CD1c-positive myeloid dendritic cell (primary cell): ENCODE results near the gene BDKRB2.

Experiments
- DNase-seq: peaks from one replicate; pipeline ENCODE4 v3.0.0-alpha.2; 2016; ENCODE audit errors: extremely low spot score

Gene BDKRB2

DNA sequence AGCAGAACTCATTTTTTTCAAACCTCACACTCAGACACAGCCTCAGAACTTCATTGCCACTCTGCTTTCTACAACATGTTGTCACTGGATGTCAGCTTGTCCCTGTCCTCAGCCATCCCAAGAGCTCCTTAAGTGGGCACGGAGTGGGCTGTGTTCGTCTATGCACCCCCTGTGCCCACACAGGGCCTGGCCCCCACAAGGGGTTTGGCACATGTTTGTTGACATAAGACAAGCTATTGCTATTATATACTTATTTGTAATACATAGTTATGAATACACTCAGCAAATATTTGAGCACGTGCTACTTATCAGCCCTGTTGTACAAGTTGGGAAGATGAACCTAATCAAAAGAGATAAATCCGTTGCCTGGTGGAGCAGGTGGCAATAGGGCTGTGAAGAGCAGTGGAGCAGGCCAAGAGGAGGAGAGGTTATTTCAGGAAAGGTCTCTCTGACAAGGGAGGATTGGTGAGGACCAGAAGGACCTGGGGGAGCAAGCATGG, 47.1 kb downstream of the BDKRB2 start:
- no peak for DNase-seq

DNA sequence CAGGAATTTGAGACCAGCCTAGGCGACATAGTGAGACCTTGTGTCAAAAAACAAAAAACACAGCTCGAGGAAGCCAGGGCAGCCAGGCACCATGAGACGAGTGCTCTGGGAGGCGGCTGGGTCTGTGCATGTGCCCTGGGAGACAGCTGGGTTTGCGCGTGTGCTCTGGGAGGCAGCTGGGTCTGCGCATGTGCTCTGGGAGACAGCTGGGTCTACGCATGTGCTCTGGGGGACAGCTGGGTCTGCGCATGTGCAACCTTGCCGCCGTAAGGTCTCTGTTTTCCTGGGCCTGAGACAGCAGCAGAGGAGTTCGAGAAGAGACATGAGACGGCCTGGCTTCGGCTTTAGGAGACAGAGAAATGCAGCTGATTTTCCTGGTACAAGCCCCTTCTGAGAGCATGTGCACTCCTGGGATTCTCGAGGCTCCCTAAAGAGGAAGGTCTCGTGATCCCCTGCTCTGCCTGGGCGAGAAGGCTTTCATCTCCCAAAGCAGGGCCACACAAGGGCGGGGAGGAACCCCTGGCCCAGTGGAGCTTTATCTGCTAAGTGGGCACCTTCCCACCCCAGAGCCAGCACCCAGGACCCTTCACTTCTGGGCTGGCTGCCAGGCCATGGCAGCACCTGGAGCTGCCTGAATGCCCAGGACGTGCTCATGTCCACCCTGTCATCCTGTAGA, 47.8 kb downstream of the BDKRB2 start:
- DNase-seq, result no peak

DNA sequence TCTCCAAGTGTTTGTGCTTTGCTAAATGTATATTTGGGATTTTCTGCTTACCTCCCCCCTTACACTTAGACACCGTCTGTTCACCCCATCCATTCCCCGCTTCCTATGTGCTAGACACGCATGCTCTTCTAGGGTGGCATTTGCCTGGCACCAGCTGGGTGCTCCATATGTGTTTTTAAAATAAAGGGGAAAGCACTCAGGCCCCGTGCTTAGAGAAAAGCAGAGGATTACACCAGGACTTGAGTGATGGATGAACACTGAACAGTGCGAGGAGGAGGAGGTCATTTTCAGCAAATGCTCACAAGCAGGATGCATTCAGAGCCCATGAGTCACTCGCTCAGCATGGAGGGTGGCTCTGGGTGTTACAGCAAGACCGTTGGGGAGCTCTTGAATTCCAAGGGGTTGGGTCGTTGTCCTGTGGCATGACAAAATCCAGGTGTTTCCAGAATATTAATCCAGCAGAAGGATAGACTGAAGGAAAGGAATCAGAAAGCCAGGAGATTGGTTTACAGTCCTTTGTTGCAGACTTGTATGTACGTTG, 48.4 kb downstream of the BDKRB2 start:
- DNase-seq, result no peak

DNA sequence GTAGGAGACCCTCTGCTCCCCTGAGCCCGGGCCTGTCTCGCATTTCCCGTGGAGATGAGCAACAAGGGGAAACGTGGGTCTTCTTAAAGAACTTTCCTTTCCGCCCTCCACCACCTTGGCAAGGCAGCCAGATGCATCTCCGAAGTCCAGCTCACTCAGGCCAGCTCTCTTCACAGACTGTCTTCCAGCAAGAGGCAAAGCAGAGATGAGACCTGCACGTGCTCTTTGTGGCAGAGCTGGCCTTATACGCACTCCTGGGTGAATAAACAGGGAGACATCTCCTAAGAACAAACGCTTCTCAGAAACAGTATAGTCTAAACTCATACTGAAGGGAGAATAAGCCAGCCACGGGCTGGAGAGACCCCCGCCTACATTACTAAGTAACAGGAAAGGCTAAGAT, 50.0 kb downstream of the BDKRB2 start:
- no peak for DNase-seq

DNA sequence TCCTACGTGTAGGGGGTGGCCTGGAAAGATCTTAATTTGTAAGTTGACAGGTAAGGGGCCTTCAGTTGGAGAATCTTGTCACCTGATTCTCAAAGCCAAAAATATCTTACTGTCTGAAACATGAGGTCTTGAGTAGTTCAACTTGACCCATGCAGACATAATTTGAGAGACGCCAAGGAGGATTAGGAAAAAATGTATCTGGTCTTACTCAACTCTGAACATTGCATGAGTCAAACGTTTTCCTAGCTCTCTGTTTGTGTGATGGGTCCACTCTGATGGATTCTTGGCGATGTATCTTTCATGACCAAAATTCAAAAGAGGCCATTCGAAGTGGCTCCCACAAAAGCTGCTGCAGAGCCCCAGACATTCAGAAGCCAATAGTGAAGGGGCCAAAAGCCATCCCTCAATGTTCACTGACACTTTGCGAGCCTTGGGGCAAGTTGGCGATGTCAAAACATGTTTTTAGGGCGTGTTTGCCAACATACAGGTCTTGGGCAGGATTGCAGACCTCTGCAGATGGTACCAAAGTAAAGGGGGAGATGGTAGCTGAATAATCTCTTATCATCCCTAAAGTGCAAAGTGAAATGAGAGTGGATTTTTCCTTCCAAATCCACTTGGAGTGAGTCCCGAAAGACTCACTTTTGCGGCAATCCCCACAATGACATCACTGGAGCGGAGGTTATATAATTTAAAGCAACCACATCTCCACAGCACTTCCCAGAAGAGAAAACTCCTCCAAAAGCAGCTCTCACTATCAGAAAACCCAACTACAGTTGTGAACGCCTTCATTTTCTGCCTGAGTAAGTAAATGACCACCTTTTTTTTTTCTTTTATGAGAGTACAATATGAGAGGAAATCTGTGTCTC, 51.1 kb downstream of the BDKRB2 start, which contains the start of gene BDKRB1:
BDKRB1 (plus strand) TSS at position 710 of the 866 bp plus-strand sequence. CDS start 7,473 bp downstream, outside the sequence.
- DNase-seq, result no peak

DNA sequence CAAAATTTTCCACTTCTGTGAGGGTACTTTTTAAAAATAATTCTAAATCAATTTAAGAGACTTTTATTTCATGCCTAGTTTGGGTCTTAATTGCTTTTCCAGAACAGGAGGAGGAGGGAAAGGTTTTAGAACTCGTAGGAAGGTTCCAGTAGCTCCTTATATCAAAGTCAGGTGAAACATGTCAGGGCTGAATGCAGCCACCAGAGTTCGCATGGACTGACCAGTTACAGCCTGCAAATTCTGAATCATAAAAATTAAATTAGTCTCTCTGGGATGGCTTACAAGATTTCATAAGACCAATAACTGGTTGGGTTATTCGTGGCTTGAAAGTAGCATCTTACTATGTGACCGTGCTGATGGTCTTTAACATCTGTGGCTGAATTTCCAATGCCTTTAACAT, 51.8 kb downstream of the BDKRB2 start:
- DNase-seq, result no peak

DNA sequence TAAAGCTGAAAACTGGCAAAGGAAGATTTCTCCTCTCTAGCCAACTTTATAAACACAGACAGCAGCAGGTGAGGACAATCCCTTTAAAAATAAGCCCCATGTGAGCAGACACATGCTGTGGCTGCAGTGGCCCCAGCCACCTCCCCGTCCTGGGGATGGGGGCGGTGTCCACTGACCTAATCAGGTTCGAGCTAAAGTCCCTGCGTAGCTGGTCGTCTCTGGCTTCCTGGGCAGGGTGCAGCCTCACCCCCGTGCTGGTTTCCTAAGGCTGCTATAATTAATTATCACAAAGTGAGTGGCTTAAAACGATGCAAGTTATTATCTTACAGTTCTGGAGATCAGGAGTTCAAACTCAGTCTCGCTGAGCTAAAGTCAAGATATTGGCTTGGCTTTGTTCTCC, 52.4 kb downstream of the BDKRB2 start:
- no peak for DNase-seq

DNA sequence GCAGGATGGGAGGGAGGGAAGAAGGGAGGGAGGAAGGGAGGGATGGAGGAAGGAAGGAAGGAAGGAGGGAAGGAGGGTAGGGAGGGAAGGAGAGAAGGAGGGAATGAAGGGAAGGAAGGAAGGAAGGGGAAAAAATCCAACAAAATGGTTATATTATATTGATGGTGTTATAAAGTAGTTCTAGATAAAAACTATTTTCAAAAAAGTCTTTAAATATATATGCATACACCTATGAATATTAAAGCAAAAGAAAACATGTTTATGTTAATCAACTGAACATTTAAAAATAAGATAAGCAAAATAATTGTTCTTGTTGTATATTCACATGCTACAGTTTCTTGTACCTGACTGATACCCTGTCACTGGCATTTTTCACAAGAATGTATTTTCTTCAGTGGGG, 53.3 kb downstream of the BDKRB2 start:
- no peak for DNase-seq

DNA sequence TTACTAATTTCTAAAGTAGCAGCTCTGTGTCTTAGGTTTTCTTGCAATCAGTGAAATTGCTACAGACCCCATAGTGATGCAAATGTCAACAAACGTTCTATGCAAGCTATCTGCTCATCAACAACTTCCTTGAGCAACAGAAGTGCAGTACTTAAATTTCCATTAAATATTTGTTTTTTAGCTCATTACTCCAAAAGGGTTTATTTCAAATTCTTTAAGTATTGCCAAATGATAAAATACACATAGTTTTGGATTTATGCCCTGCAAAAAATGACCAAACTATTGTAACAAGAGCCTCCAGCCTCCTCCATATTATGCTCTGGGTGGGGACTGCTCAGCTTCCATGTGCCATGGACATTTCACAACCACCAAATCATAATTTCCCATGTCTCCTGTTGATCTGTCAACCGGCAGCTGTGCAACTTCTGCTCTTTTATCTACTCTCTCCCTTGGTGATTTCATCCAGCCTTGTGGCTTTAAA, 55.7 kb downstream of the BDKRB2 start:
- DNase-seq, result no peak

DNA sequence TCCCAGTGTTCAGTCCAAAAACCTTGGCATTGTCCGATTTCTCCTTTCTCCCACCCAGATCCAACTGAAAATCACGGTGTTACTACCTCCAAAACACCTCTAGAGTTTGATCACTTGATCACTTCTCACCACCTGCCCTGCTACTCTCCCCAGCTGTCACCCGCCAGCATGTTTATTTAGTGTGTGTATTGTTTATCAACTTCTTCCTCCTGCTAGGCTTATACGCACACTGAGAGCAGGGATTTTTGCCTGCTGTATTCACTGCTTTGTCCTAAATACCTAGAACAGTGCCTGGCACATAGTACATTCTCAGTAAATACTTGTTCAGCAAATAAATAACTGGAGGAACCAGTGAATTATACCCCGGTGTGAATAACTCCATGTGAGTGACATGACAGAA, 56.4 kb downstream of the BDKRB2 start:
- DNase-seq, result no peak

DNA sequence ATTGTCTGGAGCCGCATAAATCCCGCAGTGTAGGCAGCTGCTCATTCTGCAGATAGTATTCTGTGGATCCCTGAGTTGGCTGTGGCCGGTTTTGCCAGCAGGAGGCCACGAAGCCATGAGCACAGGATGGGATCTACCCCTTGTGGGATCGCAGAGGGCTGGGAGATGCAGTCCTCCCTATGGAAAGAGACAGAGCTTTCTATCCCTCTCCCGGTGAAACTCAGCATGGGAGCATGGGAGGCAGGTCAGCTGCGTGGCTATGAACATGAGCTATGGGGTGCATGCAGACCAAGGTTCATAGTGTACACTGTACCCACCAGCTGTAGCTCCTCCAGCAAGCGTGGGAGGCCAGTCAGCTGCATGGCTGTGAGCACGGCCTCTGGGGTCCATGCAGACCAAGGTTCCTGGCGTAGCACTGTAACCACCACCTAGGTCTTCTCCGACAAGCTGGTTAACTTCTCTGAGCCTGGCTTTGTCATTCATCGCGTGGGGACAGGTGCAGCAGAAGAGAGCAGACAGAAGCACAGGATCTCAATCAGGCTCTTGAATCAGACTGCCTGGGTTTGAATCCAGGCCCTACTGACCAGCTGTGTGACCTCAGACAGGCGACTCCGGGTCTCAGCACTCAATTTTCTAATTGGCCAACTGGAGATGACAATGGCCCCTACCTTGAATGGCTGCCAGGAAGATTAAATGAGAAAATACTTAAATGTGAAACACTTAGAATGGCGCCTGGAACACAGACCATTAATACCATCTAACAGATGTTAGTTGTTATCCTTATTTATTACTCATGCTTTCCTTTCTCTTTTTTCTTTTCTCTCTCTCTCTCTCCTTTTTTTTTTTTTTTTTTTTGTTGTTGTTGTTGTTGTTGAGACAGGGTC, 57.4 kb downstream of the BDKRB2 start:
- DNase-seq, result no peak

DNA sequence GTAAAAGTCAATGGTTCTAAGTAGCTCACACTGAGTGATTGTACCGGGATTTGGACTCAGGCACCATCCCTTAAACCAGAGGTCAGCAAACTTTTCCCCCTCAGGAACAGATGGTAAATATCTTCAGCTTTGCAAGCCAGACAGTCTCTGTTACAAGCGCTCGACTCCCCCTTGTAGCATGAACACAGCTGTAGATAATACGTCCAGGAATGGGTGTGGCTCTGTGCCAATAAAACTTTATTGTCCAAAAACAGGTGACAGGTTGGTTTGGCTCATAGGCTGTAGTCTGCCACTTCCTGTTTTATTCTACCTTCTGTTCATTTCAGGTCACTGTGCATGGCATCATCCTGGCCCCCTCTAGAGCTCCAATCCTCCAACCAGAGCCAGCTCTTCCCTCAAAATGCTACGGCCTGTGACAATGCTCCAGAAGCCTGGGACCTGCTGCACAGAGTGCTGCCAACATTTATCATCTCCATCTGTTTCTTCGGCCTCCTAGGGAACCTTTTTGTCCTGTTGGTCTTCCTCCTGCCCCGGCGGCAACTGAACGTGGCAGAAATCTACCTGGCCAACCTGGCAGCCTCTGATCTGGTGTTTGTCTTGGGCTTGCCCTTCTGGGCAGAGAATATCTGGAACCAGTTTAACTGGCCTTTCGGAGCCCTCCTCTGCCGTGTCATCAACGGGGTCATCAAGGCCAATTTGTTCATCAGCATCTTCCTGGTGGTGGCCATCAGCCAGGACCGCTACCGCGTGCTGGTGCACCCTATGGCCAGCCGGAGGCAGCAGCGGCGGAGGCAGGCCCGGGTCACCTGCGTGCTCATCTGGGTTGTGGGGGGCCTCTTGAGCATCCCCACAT, 58.9 kb downstream of the BDKRB2 start:
- DNase-seq, result no peak

DNA sequence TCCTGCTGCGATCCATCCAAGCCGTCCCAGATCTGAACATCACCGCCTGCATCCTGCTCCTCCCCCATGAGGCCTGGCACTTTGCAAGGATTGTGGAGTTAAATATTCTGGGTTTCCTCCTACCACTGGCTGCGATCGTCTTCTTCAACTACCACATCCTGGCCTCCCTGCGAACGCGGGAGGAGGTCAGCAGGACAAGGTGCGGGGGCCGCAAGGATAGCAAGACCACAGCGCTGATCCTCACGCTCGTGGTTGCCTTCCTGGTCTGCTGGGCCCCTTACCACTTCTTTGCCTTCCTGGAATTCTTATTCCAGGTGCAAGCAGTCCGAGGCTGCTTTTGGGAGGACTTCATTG, 59.5 kb downstream of the BDKRB2 start:
- no peak for DNase-seq

DNA sequence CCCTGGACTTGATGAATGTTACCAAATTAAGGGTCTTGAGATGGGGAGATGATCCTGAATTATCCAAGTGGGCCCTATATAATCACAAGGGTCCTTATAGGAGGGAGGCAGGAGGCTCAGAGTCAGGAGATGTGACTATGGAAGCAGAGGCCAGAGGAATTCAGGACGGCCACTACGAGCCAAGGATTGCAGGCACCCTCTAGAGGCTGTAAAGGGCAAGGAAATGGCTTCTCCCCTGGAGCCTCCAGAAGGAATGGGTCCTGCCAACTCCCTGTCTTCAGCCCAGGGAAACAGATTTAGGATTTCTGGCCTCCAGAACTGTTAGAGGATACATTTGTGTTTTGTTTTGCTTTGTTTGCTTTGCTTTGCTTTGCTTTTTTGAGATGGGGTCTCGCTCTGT, 60.2 kb downstream of the BDKRB2 start:
- no peak for DNase-seq

DNA sequence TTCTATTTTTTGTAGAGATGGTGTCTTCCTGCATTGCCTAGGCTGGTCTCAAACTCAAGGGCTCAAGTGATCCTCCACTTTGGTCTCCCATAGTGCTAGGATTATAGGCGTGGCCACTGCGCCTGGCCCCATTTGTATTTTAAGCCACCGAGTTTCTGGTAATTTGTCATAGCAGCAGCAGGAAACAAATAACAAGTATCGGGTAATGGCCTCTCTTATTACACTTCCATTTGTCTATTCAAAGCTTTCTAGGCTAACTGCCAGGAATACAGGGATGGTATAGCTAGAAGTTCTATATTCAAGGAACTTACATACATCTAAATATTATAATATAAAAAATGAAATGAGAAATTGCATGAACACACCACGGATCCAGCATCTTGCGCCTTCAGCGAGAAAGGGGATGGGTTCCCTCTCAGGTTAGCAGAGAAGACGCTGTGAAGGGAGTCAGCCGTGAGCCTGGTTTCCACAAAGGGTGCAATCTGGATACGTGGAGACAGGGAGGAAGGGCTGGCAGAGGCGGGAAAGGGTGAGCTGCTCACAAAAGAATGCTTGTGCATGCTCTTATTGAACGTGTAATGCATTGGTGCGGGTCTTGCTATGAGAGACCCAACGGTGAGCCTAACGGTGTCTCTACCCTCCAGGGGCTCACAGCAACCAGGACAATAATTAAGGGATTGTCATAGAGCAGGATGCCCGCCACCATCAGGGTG, 60.9 kb downstream of the BDKRB2 start:
- DNase-seq, result no peak

DNA sequence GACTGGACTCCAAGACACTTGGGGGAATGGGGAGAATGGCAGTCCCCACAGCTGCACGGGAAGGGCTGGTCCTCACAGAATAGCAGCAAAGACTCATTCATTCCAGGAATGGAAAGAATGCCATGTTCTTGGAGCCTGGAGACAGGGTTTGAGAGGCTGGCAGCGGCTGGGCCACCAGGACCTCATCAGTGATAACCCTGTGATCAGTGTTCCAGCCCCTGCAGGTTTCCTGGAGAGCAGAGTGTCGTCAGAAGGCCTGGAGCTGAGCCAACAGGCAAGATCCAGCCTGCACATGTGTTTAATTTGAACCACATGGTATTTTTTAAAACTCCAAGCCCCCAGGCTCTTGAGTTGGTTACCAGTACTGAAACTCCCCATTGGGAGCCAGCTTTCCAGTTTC, 62.7 kb downstream of the BDKRB2 start:
- DNase-seq, result no peak

DNA sequence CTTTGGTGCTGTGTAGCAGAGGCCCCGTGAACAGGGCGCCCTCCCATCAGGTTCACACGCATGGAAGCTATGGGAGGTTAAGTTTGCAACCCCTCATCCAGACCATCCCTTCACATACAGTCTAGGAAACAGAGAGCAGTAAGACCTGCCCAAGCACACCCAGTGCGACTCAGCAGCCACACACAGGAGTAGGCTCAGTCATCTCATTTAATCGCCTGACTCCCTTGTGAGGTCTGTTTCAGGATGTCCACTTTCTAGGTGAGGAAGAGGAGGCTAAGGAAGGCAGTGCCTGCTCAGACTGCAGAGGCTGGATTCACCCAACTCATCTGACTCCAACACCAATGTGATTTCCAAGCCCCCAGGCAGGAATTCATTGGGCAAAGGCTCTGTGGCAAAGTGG, 63.3 kb downstream of the BDKRB2 start:
- DNase-seq, result no peak

DNA sequence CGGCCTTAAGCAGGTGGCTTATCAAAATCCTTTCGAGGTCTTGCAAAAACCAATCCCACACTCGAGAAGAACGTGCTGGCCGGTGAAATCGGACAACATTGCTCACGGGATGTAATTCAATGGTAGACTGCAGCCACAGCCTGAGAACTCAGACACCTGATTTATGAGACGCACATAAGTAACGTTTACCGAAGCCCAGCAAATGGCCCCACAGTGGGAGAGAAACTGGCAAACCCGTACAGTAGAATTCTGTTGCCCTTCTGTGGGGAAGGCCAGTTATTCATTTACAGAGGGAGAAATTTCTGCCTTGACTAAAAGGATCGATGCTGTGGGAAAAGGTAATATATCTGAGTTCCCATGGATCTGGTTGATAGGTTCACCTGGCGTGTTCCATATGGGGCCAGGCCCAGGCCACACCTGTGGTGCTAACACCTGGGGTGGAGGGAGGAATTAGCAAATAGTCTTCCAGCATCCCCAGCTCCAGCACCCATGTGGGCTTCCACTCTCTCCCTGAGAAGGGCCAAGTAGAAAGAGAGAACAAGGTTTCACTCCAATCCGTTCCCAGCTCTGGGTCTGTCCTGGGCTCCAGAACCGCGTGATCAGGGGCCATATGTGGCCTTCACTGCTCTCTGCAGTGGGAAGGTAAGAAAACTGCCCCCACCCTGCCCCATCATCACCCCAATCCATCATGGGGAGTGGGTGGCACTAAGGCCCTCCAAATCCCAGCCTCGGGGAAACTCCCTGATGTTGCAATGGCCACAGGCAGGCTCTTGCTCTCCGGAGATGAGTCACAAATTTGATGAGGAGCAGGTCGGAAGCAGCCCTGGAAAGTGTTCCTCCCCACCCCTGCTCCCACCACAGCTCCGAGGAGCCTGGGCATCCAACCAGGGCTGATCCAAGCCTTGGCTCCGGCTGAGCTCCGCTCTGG, 64.1 kb downstream of the BDKRB2 start:
- DNase-seq, result no peak

DNA sequence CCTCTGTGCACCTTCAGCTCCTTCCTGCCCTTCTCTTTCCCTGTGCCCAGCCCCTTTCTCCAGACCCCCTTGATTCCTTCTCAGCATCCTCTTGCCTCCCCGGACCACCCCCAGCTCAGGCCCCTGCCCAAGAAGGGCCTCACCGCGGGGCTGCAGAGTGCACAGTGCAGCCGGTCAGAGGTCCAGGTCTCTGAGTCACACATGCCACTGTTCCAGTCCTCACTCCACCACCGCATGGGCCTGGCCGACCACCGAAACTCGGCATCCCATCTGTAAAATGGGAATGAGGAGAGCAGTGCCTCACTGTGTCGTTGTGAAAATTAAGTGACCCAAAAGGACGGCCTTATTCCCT, 64.7 kb downstream of the BDKRB2 start:
- no peak for DNase-seq
